ENCODE results near the gene DTNBP1. TPM values are rescaled to one million over a fixed set of nuclear protein-coding genes. Genes with fewer than 3 reads are reported as not detected.

DTNBP1 gene, protein sequence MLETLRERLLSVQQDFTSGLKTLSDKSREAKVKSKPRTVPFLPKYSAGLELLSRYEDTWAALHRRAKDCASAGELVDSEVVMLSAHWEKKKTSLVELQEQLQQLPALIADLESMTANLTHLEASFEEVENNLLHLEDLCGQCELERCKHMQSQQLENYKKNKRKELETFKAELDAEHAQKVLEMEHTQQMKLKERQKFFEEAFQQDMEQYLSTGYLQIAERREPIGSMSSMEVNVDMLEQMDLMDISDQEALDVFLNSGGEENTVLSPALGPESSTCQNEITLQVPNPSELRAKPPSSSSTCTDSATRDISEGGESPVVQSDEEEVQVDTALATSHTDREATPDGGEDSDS
- 11.2 TPM for polyA plus RNA-seq (2013, experiment 1 of 2)
- polyA plus RNA-seq (2013, experiment 2 of 2): 11.8 TPM

DNA sequence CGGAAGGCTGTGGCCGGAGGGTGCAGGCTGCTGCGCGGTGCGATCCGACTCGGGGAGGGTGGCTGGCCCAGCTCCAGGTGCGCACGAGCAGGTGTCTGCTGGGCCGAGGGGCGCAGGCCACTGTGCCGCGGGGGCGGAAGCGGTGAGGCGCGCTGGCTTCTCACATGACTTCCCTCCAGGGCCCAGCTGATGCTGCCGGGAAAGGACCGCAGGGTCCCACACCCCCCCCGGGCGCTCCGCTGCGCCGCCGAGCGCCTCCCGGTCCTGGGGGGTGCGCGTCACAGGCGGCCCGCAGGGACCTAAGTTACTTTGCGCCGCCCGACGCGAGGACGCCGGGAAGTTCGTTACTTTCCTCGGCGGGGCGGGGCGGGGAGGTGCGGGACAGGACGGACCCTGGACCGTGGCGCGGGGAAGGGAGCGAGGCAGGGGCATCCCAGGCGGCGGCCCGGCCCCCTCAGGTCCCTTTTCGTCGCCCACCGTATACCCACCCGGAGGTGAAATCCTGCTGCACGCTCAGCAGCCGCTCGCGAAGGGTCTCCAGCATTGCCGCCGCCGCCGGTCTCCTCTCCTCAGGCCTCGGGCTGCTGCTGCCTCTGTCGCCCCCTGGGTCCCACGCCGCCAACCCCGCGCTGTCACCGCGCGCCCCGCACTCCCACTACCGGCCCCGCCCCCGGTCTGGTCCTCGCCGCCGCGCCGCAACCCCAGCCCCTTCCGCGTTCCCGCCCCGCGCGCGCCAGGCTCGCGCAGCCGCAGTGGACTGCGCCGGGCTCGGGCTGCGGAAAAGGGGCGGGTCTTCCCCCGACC lies at the start of gene DTNBP1:
Gene DTNBP1, minus strand, starts transcription at position 703 of the 804 bp plus-strand sequence. Its CDS starts 159 bp downstream, at position 544.
- no peak within 1 kb of the TSS for H2BK15ac ChIP-seq (replicated peaks; ENCODE audit: low read depth)
- H3K27me3 ChIP-seq (ENCODE audit: insufficient read depth, low read length, poor library complexity): peaks cover 5% of the 10 kb centered on the region
- H3K4ac ChIP-seq (ENCODE audit: low read depth, low read length): no peak within 1 kb of the TSS
- H3K79me1 ChIP-seq (ENCODE audit: low read length): no peaks in the 10 kb centered on the region
- WGBS (ENCODE audit: extremely low coverage, insufficient coverage, low lambda C conversion rate): no CpG with 5 or more reads among the region's 98 CpGs
- H3K4me3 ChIP-seq (ENCODE audit: low read length): peak within 1 kb of the TSS; percentile 70
- H3K27ac ChIP-seq (ENCODE audit: low read depth, low read length): no peak within 1 kb of the TSS
- H3K9ac ChIP-seq (ENCODE audit: low read length): peak within 1 kb of the TSS; percentile 79
- peak within 1 kb of the TSS; percentile 52 for H4K5ac ChIP-seq (ENCODE audit: low read length)
- H3K79me2 ChIP-seq (ENCODE audit: control insufficient read depth, insufficient read depth, low read length): no peaks in the 10 kb centered on the region
- H2BK120ac ChIP-seq (ENCODE audit: low read depth, low read length): no peak within 1 kb of the TSS
- H3K4me1 ChIP-seq (ENCODE audit: control insufficient read depth, low read depth, low read length): no peaks in the 10 kb centered on the region
- no peaks in the 10 kb centered on the region for H3K36me3 ChIP-seq (ENCODE audit: control insufficient read depth, insufficient read depth, low read length)
- peak within 1 kb of the TSS; percentile 88 for H3K56ac ChIP-seq (ENCODE audit: low read length)
- H2AK5ac ChIP-seq (ENCODE audit: low read length): no peak within 1 kb of the TSS
- peak within 1 kb of the TSS; percentile 88 for H4K8ac ChIP-seq (ENCODE audit: low read depth, low read length)
- DNase-seq: peak; percentile 78
- H3K18ac ChIP-seq (ENCODE audit: low read length): peak within 1 kb of the TSS; percentile 46
- no peak within 1 kb of the TSS for H3K23ac ChIP-seq (ENCODE audit: low read length)
- H2BK5ac ChIP-seq (ENCODE audit: low read length): no peak within 1 kb of the TSS
- peak within 1 kb of the TSS; percentile 69 for H3K4me2 ChIP-seq (ENCODE audit: low read length)

DNA sequence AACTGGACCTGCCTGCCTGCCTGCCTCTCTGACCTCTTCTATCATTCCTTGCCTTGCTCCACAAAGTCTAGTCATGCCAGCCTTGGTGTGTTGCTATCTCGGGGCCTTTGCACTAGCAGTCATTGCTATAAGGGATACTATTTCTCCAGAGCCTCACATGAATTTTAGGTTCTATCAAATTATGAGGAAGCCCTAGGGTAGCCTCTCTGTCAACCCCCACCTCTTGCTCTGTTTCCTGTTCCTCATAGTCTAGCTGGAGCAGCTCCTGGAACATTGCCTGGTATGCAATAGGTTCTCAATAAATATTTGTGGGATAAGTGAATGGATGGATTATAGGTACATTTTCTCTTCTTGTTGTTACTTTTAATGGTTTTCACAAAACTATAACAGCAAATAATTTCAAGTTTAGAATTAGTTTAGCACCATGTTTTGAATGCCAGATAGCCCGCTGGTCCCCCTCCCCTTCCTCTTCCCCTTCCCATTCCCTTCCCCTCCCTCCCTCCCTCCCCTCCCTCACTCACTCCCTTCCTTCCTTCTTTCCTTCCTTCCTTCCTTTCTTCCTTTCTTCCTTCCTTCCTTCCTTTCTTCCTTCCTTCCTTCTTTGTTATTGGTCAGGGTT lies 46.9 kb upstream of the DTNBP1 start:
- H3K79me2 ChIP-seq (ENCODE audit: control insufficient read depth, insufficient read depth, low read length): no peaks in the 10 kb centered on the region
- H3K27me3 ChIP-seq (ENCODE audit: insufficient read depth, low read length, poor library complexity): no peaks in the 10 kb centered on the region
- no peaks in the 10 kb centered on the region for H3K4me1 ChIP-seq (ENCODE audit: control insufficient read depth, low read depth, low read length)
- no peak overlapping the region for H3K23ac ChIP-seq (ENCODE audit: low read length)
- H2BK5ac ChIP-seq (ENCODE audit: low read length): no peak overlapping the region
- no peak for DNase-seq
- no peak overlapping the region for H3K56ac ChIP-seq (ENCODE audit: low read length)
- H3K4ac ChIP-seq (ENCODE audit: low read depth, low read length): no peak overlapping the region
- no peak overlapping the region for H4K5ac ChIP-seq (ENCODE audit: low read length)
- no peak overlapping the region for H3K9ac ChIP-seq (ENCODE audit: low read length)
- H3K79me1 ChIP-seq (ENCODE audit: low read length): no peaks in the 10 kb centered on the region
- no CpG with 5 or more reads among the region's 2 CpGs for WGBS (ENCODE audit: extremely low coverage, insufficient coverage, low lambda C conversion rate)
- no peak overlapping the region for H3K4me3 ChIP-seq (ENCODE audit: low read length)
- no peak overlapping the region for H3K27ac ChIP-seq (ENCODE audit: low read depth, low read length)
- no peak overlapping the region for H2BK15ac ChIP-seq (replicated peaks; ENCODE audit: low read depth)
- no peak overlapping the region for H3K18ac ChIP-seq (ENCODE audit: low read length)
- H3K36me3 ChIP-seq (ENCODE audit: control insufficient read depth, insufficient read depth, low read length): no peaks in the 10 kb centered on the region
- no peak overlapping the region for H4K8ac ChIP-seq (ENCODE audit: low read depth, low read length)
- no peak overlapping the region for H3K4me2 ChIP-seq (ENCODE audit: low read length)
- no peak overlapping the region for H2AK5ac ChIP-seq (ENCODE audit: low read length)
- H2BK120ac ChIP-seq (ENCODE audit: low read depth, low read length): no peak overlapping the region

DNA sequence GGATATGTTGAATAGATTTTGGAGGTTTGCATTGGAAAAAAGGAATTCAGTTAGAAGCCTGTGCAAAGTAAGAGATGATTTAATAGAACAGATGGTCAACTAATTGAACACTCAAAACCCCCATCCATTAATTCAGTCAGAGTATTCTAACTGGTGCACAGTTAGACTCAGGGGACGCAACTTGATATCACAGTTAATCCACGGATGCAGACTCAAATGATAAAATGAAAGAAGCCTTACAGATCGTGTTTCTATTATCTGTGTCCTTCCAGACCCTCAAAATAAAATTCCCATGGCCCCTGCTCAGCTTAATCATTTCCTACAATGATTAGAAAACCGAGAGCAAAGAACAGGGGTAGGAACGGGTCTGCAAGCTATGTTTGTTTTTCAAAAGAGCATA lies 45.4 kb upstream of the DTNBP1 start:
- H3K27ac ChIP-seq (ENCODE audit: low read depth, low read length): no peak overlapping the region
- no peak overlapping the region for H3K18ac ChIP-seq (ENCODE audit: low read length)
- no peak overlapping the region for H2BK120ac ChIP-seq (ENCODE audit: low read depth, low read length)
- no peak overlapping the region for H3K4ac ChIP-seq (ENCODE audit: low read depth, low read length)
- H3K27me3 ChIP-seq (ENCODE audit: insufficient read depth, low read length, poor library complexity): no peaks in the 10 kb centered on the region
- no peaks in the 10 kb centered on the region for H3K36me3 ChIP-seq (ENCODE audit: control insufficient read depth, insufficient read depth, low read length)
- H3K23ac ChIP-seq (ENCODE audit: low read length): no peak overlapping the region
- no peak overlapping the region for H3K9ac ChIP-seq (ENCODE audit: low read length)
- no peaks in the 10 kb centered on the region for H3K4me1 ChIP-seq (ENCODE audit: control insufficient read depth, low read depth, low read length)
- H2BK15ac ChIP-seq (replicated peaks; ENCODE audit: low read depth): no peak overlapping the region
- no peak overlapping the region for H3K4me2 ChIP-seq (ENCODE audit: low read length)
- no peaks in the 10 kb centered on the region for H3K79me1 ChIP-seq (ENCODE audit: low read length)
- no CpG with 5 or more reads among the region's 5 CpGs for WGBS (ENCODE audit: extremely low coverage, insufficient coverage, low lambda C conversion rate)
- H2BK5ac ChIP-seq (ENCODE audit: low read length): no peak overlapping the region
- H3K56ac ChIP-seq (ENCODE audit: low read length): no peak overlapping the region
- H4K8ac ChIP-seq (ENCODE audit: low read depth, low read length): no peak overlapping the region
- DNase-seq: no peak
- H2AK5ac ChIP-seq (ENCODE audit: low read length): no peak overlapping the region
- H3K4me3 ChIP-seq (ENCODE audit: low read length): no peak overlapping the region
- H3K79me2 ChIP-seq (ENCODE audit: control insufficient read depth, insufficient read depth, low read length): no peaks in the 10 kb centered on the region
- H4K5ac ChIP-seq (ENCODE audit: low read length): no peak overlapping the region

DNA sequence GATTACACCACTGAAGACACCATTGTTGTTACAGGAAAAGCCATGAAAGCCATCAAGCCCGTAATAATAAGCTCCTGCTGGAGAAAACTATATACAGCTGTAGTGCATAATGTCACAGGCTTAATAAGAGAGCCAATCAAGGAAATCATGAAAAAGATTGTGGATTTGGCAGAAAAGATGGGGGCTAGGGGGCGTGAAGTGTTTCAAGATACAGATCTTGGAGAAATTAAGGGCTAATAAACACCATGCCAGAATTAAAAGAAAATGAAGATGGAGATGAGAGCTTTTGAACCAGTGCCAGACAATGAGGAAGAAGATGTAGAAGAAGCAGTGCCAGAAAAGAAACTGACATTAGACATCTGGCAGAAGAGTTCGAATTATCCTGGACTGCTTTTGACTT lies 43.2 kb upstream of the DTNBP1 start:
- no peak overlapping the region for H4K8ac ChIP-seq (ENCODE audit: low read depth, low read length)
- no peak overlapping the region for H2BK5ac ChIP-seq (ENCODE audit: low read length)
- H2AK5ac ChIP-seq (ENCODE audit: low read length): no peak overlapping the region
- no peak overlapping the region for H4K5ac ChIP-seq (ENCODE audit: low read length)
- no peaks in the 10 kb centered on the region for H3K36me3 ChIP-seq (ENCODE audit: control insufficient read depth, insufficient read depth, low read length)
- no peaks in the 10 kb centered on the region for H3K4me1 ChIP-seq (ENCODE audit: control insufficient read depth, low read depth, low read length)
- WGBS (ENCODE audit: extremely low coverage, insufficient coverage, low lambda C conversion rate): no CpG with 5 or more reads among the region's 3 CpGs
- no peak overlapping the region for H3K4ac ChIP-seq (ENCODE audit: low read depth, low read length)
- H3K79me2 ChIP-seq (ENCODE audit: control insufficient read depth, insufficient read depth, low read length): no peaks in the 10 kb centered on the region
- no peaks in the 10 kb centered on the region for H3K27me3 ChIP-seq (ENCODE audit: insufficient read depth, low read length, poor library complexity)
- no peak overlapping the region for H3K4me3 ChIP-seq (ENCODE audit: low read length)
- H3K27ac ChIP-seq (ENCODE audit: low read depth, low read length): no peak overlapping the region
- no peak overlapping the region for H3K23ac ChIP-seq (ENCODE audit: low read length)
- no peak overlapping the region for H3K4me2 ChIP-seq (ENCODE audit: low read length)
- H3K18ac ChIP-seq (ENCODE audit: low read length): no peak overlapping the region
- DNase-seq: no peak
- H3K79me1 ChIP-seq (ENCODE audit: low read length): no peaks in the 10 kb centered on the region
- H2BK15ac ChIP-seq (replicated peaks; ENCODE audit: low read depth): no peak overlapping the region
- H2BK120ac ChIP-seq (ENCODE audit: low read depth, low read length): no peak overlapping the region
- H3K56ac ChIP-seq (ENCODE audit: low read length): no peak overlapping the region
- no peak overlapping the region for H3K9ac ChIP-seq (ENCODE audit: low read length)

DNA sequence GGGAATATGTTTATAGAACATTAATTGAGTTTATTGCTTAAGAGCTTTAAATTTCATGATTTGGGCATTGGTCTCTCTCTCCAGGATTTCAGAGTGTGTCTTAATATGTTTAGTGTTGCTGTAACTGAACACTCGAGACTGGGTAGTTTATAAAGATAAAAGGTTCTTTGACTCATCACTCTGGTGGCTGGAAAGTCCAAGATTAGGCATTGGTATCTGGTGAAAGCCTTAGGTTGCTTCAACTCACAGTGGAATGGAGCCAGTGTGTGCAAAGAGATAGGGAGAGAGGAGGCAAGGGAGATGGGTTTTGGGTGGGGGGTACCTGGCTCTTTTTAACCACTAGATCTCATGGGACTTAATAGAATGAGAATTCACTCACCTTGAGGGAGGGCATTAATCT lies 35.6 kb upstream of the DTNBP1 start:
- no peak overlapping the region for H3K18ac ChIP-seq (ENCODE audit: low read length)
- H3K4ac ChIP-seq (ENCODE audit: low read depth, low read length): no peak overlapping the region
- no CpG with 5 or more reads among the region's 1 CpG for WGBS (ENCODE audit: extremely low coverage, insufficient coverage, low lambda C conversion rate)
- no peak overlapping the region for H3K23ac ChIP-seq (ENCODE audit: low read length)
- no peak overlapping the region for H2BK15ac ChIP-seq (replicated peaks; ENCODE audit: low read depth)
- no peak overlapping the region for H3K27ac ChIP-seq (ENCODE audit: low read depth, low read length)
- H3K4me3 ChIP-seq (ENCODE audit: low read length): no peak overlapping the region
- no peaks in the 10 kb centered on the region for H3K27me3 ChIP-seq (ENCODE audit: insufficient read depth, low read length, poor library complexity)
- H3K9ac ChIP-seq (ENCODE audit: low read length): no peak overlapping the region
- no peak overlapping the region for H2AK5ac ChIP-seq (ENCODE audit: low read length)
- no peaks in the 10 kb centered on the region for H3K36me3 ChIP-seq (ENCODE audit: control insufficient read depth, insufficient read depth, low read length)
- no peak for DNase-seq
- no peaks in the 10 kb centered on the region for H3K79me1 ChIP-seq (ENCODE audit: low read length)
- no peak overlapping the region for H4K8ac ChIP-seq (ENCODE audit: low read depth, low read length)
- no peak overlapping the region for H2BK120ac ChIP-seq (ENCODE audit: low read depth, low read length)
- H3K4me1 ChIP-seq (ENCODE audit: control insufficient read depth, low read depth, low read length): no peaks in the 10 kb centered on the region
- H2BK5ac ChIP-seq (ENCODE audit: low read length): no peak overlapping the region
- H3K4me2 ChIP-seq (ENCODE audit: low read length): no peak overlapping the region
- H3K79me2 ChIP-seq (ENCODE audit: control insufficient read depth, insufficient read depth, low read length): no peaks in the 10 kb centered on the region
- no peak overlapping the region for H3K56ac ChIP-seq (ENCODE audit: low read length)
- no peak overlapping the region for H4K5ac ChIP-seq (ENCODE audit: low read length)

Data from mesendoderm (in vitro differentiated cells).